Mesendoderm (in vitro differentiated cells): ENCODE data around the gene ARSG.

Experiments used
- DNase-seq: peaks from one replicate; pipeline ENCODE4 v3.0.0; 2013
- H2AK5ac ChIP-seq: 2 replicates; pipeline ENCODE4 v1.6.1; 2013; ENCODE audit warnings: low read length, inconsistent platforms
- H2BK120ac ChIP-seq: 2 replicates; pipeline ENCODE4 v1.6.1; 2013; ENCODE audit warnings: low read depth, mild to moderate bottlenecking, low read length, moderate library complexity, mixed read lengths
- H2BK15ac ChIP-seq: replicated peaks from 2 replicates; pipeline ENCODE4 v1.6.1; 2013; ENCODE audit warnings: low read depth, mild to moderate bottlenecking, moderate library complexity
- H2BK5ac ChIP-seq: 2 replicates; pipeline ENCODE4 v1.6.1; 2013; ENCODE audit warnings: low read length, inconsistent platforms
- H3K18ac ChIP-seq: 2 replicates; pipeline ENCODE4 v1.6.1; 2013; ENCODE audit warnings: mild to moderate bottlenecking, low read length, mixed read lengths
- H3K23ac ChIP-seq: one replicate; pipeline ENCODE4 v1.6.1; 2013; ENCODE audit warnings: low read length
- H3K27ac ChIP-seq: 2 replicates; pipeline ENCODE4 v1.5.1; 2013; ENCODE audit warnings: low read depth, mild to moderate bottlenecking, inconsistent platforms, low read length, moderate library complexity
- H3K27me3 ChIP-seq: 2 replicates; pipeline ENCODE4 v1.6.1; 2013; ENCODE audit warnings: low read length, control low read depth, mild to moderate bottlenecking, inconsistent platforms; ENCODE audit not compliant: insufficient read depth, poor library complexity
- H3K36me3 ChIP-seq: 2 replicates; pipeline ENCODE4 v1.6.1; 2013; ENCODE audit warnings: low read length, inconsistent platforms; ENCODE audit not compliant: control insufficient read depth, insufficient read depth
- H3K4ac ChIP-seq: one replicate; pipeline ENCODE4 v1.6.1; 2013; ENCODE audit warnings: low read depth, mild to moderate bottlenecking, low read length, moderate library complexity
- H3K4me1 ChIP-seq: 2 replicates; pipeline ENCODE4 v1.6.1; 2013; ENCODE audit warnings: low read depth, low read length, inconsistent platforms; ENCODE audit not compliant: control insufficient read depth
- H3K4me2 ChIP-seq: 2 replicates; pipeline ENCODE4 v1.6.1; 2013; ENCODE audit warnings: low read length
- H3K4me3 ChIP-seq: 2 replicates; pipeline ENCODE4 v1.5.1; 2013; ENCODE audit warnings: mild to moderate bottlenecking, low read length
- H3K56ac ChIP-seq: one replicate; pipeline ENCODE4 v1.6.1; 2013; ENCODE audit warnings: low read length
- H3K79me1 ChIP-seq: 2 replicates; pipeline ENCODE4 v1.6.1; 2013; ENCODE audit warnings: low read length, inconsistent platforms
- H3K79me2 ChIP-seq: 2 replicates; pipeline ENCODE4 v1.6.1; 2013; ENCODE audit warnings: mild to moderate bottlenecking, low read length; ENCODE audit not compliant: control insufficient read depth, insufficient read depth
- H3K9ac ChIP-seq: 2 replicates; pipeline ENCODE4 v1.6.1; 2013; ENCODE audit warnings: low read length, inconsistent platforms
- H4K5ac ChIP-seq: one replicate; pipeline ENCODE4 v1.6.1; 2013; ENCODE audit warnings: low read length
- H4K8ac ChIP-seq: one replicate; pipeline ENCODE4 v1.6.1; 2013; ENCODE audit warnings: low read depth, mild to moderate bottlenecking, control low read depth, low read length, moderate library complexity
- WGBS: extraction: QIAGEN DNeasy Blood & Tissue Kit; methylation state at CpG from one replicate; pipeline ENCODE4 v1.1.7; 2013; ENCODE audit warnings: low lambda C conversion rate, missing lambda C conversion rate; ENCODE audit not compliant: insufficient coverage; ENCODE audit errors: extremely low coverage; 5-methylcytosine and 5-hydroxymethylcytosine counted together

Gene ARSG

DNA sequence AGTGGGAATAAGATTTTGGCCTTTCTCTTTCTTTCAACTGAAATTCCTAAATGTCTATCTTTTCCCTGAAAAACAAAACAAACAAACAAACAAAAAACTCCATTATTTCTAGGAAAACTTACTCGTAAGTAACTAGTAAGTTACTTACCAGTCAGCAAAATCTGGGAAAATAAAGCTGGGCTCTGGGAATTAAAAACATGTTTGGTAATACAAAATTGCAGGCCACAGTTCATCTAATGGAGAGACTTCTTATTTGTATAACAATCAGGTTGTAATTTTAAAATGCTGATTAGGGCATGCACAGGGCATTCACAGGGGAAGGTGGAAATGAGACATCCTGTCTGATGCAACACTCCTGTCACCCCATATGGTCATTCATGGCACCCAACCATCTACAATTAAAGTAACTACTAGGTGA lies 169.8 kb downstream of the ARSG start:
- no peak overlapping the region for H3K4me2 ChIP-seq
- H3K4me3 ChIP-seq = no peak overlapping the region
- H3K56ac ChIP-seq = no peak overlapping the region
- no peak overlapping the region for H3K23ac ChIP-seq
- H3K27ac ChIP-seq = no peak overlapping the region
- H2BK15ac ChIP-seq = no peak overlapping the region
- H3K18ac ChIP-seq = no peak overlapping the region
- WGBS = no CpG with 5 or more reads among the region's 1 CpG
- H2AK5ac ChIP-seq = no peak overlapping the region
- H3K27me3 ChIP-seq = no peaks in the 10 kb centered on the region
- no peak overlapping the region for H2BK120ac ChIP-seq
- H4K8ac ChIP-seq = no peak overlapping the region
- H3K79me1 ChIP-seq = no peaks in the 10 kb centered on the region
- H4K5ac ChIP-seq = no peak overlapping the region
- no peaks in the 10 kb centered on the region for H3K79me2 ChIP-seq
- H3K9ac ChIP-seq = no peak overlapping the region
- H3K4me1 ChIP-seq = peaks cover 4% of the 10 kb centered on the region
- no peak for DNase-seq
- no peak overlapping the region for H3K4ac ChIP-seq
- H3K36me3 ChIP-seq = no peaks in the 10 kb centered on the region
- H2BK5ac ChIP-seq = no peak overlapping the region

DNA sequence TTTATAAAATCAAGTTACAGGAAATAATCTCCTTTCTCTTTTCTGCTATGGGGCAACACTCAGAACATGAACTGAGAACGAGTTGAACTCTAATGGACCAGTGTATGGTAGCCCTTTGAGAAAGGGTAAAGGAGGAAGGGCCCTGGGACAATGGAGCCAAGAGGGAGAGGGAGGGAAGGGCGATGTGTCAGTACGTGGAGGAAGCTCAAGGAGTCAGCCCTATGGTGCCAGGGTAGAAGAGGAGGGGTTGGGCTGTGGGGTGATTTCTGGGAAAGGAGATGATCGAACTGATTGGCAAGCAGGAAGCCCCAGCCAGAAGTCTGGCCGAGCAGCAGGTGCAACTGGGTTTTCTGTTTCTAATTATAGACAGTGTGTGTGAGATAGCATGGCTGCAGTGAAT lies 170.3 kb downstream of the ARSG start:
- H3K79me2 ChIP-seq = no peaks in the 10 kb centered on the region
- H3K4me1 ChIP-seq = peaks cover 2% of the 10 kb centered on the region
- H4K5ac ChIP-seq = no peak overlapping the region
- H3K9ac ChIP-seq = no peak overlapping the region
- H3K27me3 ChIP-seq = no peaks in the 10 kb centered on the region
- no peak overlapping the region for H2BK5ac ChIP-seq
- no CpG with 5 or more reads among the region's 5 CpGs for WGBS
- no peak overlapping the region for H2BK15ac ChIP-seq
- H3K56ac ChIP-seq = no peak overlapping the region
- no peak overlapping the region for H3K4me2 ChIP-seq
- no peak overlapping the region for H2BK120ac ChIP-seq
- no peak overlapping the region for H4K8ac ChIP-seq
- no peak overlapping the region for H3K23ac ChIP-seq
- H3K79me1 ChIP-seq = no peaks in the 10 kb centered on the region
- H3K18ac ChIP-seq = no peak overlapping the region
- no peak overlapping the region for H3K4me3 ChIP-seq
- H2AK5ac ChIP-seq = no peak overlapping the region
- H3K36me3 ChIP-seq = no peaks in the 10 kb centered on the region
- DNase-seq = no peak
- no peak overlapping the region for H3K27ac ChIP-seq
- no peak overlapping the region for H3K4ac ChIP-seq

DNA sequence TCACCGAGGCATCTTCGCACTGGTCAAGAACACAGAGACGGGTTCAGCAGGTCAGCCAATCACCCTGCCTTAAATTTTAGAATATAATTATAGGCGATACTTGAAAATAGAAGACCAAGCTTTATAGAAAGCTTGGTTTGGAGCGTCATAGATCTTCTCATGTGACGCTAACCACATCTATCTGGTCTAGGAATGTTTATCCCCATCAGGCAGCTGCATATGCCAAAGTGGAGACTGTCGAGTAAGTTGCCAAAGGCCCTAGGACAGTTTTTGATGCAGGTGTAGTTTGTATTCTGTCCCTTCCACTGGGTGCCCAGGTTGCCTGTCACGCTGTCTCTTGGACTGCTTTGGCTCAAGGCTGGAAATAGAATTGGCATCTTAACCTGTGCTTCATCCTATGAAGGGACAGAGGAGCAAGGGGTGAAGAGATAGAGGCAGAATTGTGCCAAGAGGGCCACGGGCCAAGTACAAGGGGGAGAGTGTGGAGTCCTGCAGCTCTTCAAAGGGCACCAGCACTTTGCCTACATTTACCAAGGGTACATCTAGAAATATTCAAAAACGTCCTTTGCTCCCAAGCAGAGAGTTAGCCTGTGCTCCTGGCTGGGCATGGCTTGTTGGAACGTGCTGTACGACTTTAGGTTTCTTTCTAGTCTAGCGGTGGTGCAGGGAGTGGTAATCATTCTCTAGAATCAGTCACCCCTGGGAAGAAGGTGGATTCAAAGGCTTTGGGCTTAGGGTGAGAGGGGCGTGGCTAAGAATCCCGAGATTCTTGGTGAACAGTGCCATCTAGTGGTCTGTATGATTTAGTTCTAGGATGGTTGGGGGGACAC lies 171.3 kb downstream of the ARSG start:
- Histone ChIP-seq H3K79me2 (no peaks in the 10 kb centered on the region), H4K8ac (no peak overlapping the region), H3K4me2 (no peak overlapping the region), H3K18ac (no peak overlapping the region), H4K5ac (no peak overlapping the region), H2BK15ac (no peak overlapping the region), H3K4ac (no peak overlapping the region), H3K56ac (peak overlapping the region; percentile 25), H3K4me3 (no peak overlapping the region), H3K23ac (no peak overlapping the region), H3K9ac (peak overlapping the region; percentile 0), H3K36me3 (no peaks in the 10 kb centered on the region), H3K27ac (no peak overlapping the region), H3K4me1 (peaks cover 2% of the 10 kb centered on the region), H3K27me3 (no peaks in the 10 kb centered on the region), H3K79me1 (no peaks in the 10 kb centered on the region), H2BK5ac (no peak overlapping the region), H2BK120ac (no peak overlapping the region), H2AK5ac (no peak overlapping the region)
- WGBS = no CpG with 5 or more reads among the region's 15 CpGs
- peak; percentile 91 for DNase-seq

DNA sequence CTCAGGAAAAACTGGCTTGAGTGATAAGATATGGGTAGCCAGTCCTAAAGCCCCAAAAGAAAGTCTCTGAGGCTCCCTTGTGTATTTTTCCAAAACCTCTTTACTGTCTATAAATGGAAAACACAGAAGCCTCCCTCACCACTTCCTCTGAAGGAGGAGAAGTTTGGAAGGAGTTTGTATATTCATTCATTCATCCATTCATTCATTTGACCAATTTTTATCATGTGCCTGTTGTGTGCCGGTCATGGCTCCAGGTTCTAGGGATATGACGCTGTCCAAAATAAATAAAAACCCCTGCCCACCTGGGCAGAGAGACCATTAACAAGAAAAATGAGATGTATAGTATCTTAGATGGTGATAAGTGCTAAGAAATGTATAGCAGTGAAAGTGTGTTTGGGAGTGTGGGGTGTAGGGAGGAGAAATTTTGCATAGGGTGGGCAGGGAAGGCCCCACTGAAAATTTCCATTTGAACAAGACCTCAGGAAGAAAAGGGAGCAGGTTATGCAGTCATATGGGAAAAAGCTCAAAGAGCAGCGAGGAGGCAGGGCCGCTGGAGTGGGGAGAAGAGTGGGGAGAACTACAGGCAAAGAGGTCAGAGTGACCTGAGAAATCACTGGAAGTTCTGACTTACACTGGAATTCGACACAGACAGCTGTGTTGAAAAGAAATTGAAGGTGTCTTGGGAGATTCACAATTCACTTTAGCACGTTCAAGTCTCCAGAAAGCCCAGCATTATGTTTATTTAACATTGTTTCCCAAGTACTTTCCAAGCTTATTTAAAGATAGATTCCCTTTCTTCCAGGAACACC lies 172.1 kb downstream of the ARSG start:
- no peak overlapping the region for H3K4me3 ChIP-seq
- H2AK5ac ChIP-seq = no peak overlapping the region
- no peak overlapping the region for H3K27ac ChIP-seq
- no peak overlapping the region for H2BK15ac ChIP-seq
- no peaks in the 10 kb centered on the region for H3K27me3 ChIP-seq
- H3K18ac ChIP-seq = no peak overlapping the region
- no peak overlapping the region for H2BK120ac ChIP-seq
- H4K8ac ChIP-seq = no peak overlapping the region
- WGBS = no CpG with 5 or more reads among the region's 6 CpGs
- no peak overlapping the region for H3K9ac ChIP-seq
- H3K36me3 ChIP-seq = no peaks in the 10 kb centered on the region
- peaks cover 2% of the 10 kb centered on the region for H3K4me1 ChIP-seq
- no peak overlapping the region for H4K5ac ChIP-seq
- no peak overlapping the region for H3K23ac ChIP-seq
- no peak overlapping the region for H3K4me2 ChIP-seq
- no peaks in the 10 kb centered on the region for H3K79me1 ChIP-seq
- no peaks in the 10 kb centered on the region for H3K79me2 ChIP-seq
- no peak overlapping the region for H3K56ac ChIP-seq
- DNase-seq = no peak
- H3K4ac ChIP-seq = no peak overlapping the region
- no peak overlapping the region for H2BK5ac ChIP-seq

DNA sequence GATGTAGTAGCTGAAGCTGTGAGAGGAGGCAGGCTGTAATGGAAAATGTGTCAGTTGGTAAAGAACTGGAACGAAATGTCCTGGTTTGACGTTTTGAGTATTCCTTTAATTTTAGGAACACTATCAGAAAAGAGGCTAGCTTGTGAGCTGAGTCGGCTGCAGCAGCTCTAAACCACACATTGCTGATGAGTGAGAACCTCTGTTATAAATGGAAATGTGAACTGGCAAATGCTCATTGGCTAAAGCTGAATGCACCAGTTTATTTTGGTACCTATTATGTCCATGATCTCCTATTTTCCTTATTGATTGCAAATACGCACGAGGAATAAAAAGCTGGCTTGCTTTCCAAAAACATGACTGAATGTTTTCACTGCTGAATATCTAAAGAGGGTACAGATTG lies 177.0 kb downstream of the ARSG start:
- no peak overlapping the region for H2AK5ac ChIP-seq
- H3K4me3 ChIP-seq = no peak overlapping the region
- no peaks in the 10 kb centered on the region for H3K79me1 ChIP-seq
- H3K4me2 ChIP-seq = no peak overlapping the region
- no CpG with 5 or more reads among the region's 5 CpGs for WGBS
- H3K27me3 ChIP-seq = no peaks in the 10 kb centered on the region
- H3K4me1 ChIP-seq = no peaks in the 10 kb centered on the region
- no peak overlapping the region for H3K56ac ChIP-seq
- no peak overlapping the region for H3K27ac ChIP-seq
- H3K23ac ChIP-seq = no peak overlapping the region
- no peak overlapping the region for H2BK120ac ChIP-seq
- H3K79me2 ChIP-seq = no peaks in the 10 kb centered on the region
- no peak overlapping the region for H4K5ac ChIP-seq
- H3K36me3 ChIP-seq = no peaks in the 10 kb centered on the region
- no peak overlapping the region for H2BK5ac ChIP-seq
- no peak overlapping the region for H3K9ac ChIP-seq
- no peak overlapping the region for H4K8ac ChIP-seq
- no peak overlapping the region for H2BK15ac ChIP-seq
- no peak overlapping the region for H3K18ac ChIP-seq
- DNase-seq = no peak
- no peak overlapping the region for H3K4ac ChIP-seq
